Gastrocnemius medialis (tissue), 4 donors: Measurements from ENCODE around the gene PXN. TPM values are rescaled to one million over a fixed set of nuclear protein-coding genes. Genes with fewer than 3 reads are reported as not detected.
A peak's percentile ranks its signal among the peaks of the same experiment; 100 is the strongest.

Source experiments
- ATAC-seq, 2 donors: fragments of 150-250 bp; one replicate each; pipeline ENCODE4 v1.9.1; 2016
- DNase-seq, 2 donors: peaks; one replicate each; pipeline ENCODE4 v3.0.0-alpha.2; 2019
- H3K27ac ChIP-seq, 4 donors: fragments of 200-600 bp; sonication (generic); 1 replicate in 1 of 4; 2 replicates in 3 of 4; pipeline ENCODE4 v1.5.1; 2016 to 2018; ENCODE audit warnings: mild to moderate bottlenecking in 2 of 4, moderate library complexity in 1 of 4
- H3K27me3 ChIP-seq, 3 donors: fragments of 200-600 bp; sonication (generic) in 2 of 3; 1 replicate in 1 of 3; 2 replicates in 2 of 3; pipeline versions ENCODE4 v1.5.1 to v1.6.0; 2016 to 2019; ENCODE audit warnings: mild to moderate bottlenecking in 1 of 3, moderate library complexity in 1 of 3
- H3K36me3 ChIP-seq, 2 donors: fragments of 200-600 bp; sonication (generic) in 1 of 2; one replicate each; pipeline ENCODE4 v1.5.1; 2017 to 2018
- H3K4me1 ChIP-seq, 2 donors: fragments of 200-600 bp; sonication (generic) in 1 of 2; one replicate each; pipeline ENCODE4 v1.5.1; 2016 to 2017; ENCODE audit warnings: mild to moderate bottlenecking in 2 of 2
- H3K4me3 ChIP-seq, 4 donors: fragments of 200-600 bp; sonication (generic) in 3 of 4; 1 replicate in 1 of 4; 2 replicates in 3 of 4; pipeline ENCODE4 v1.5.1; 2016 to 2019; ENCODE audit warnings: mild to moderate bottlenecking in 2 of 4
- H3K9me3 ChIP-seq, 3 donors: fragments of 200-600 bp; sonication (generic) in 2 of 3; 1 replicate in 1 of 3; 2 replicates in 2 of 3; pipeline ENCODE4 v1.5.1; 2016 to 2019
- POLR2A ChIP-seq, 2 donors: fragments of 450-650 bp; IDR thresholded peaks; one replicate each; pipeline ENCODE4 v1.6.1; 2017; ENCODE audit warnings: antibody characterized with exemption in 2 of 2, mild to moderate bottlenecking in 2 of 2, moderate library complexity in 2 of 2
- in situ Hi-C, 4 donors: fragments of 200-750 bp; cut with MboI; loops; one replicate each; pipeline versions ENCODE4 v1.15.0 to v1.8.0; 2017; ENCODE audit warnings: low sequenced_read_pairs in 4 of 4
- intact Hi-C: fragments of 100-400 bp; cut with DNase I; formaldehyde crosslinking; loops from one replicate; pipeline ENCODE4 v1.15.1; 2023; ENCODE audit warnings: low total_unique reads
- total RNA-seq, 4 donors: library from RNA; depleted of rRNA; stranded (reverse); fragments of >200 nt; gene quantifications; one replicate each; pipeline versions ENCODE4 v1.1.0 to v1.2.3, GENCODE V29; 2016
- TF ChIP-seq, protein P1 (sequence below), 5 experiments: fragments of 450-650 bp in 3 of 5; fragments of 200-600 bp in 2 of 5; sonication (generic) in 2 of 5; IDR thresholded peaks in 4 of 5; conservative IDR thresholded peaks in 1 of 5; 1 replicate in 4 of 5; 2 replicates in 1 of 5; pipeline ENCODE4 v1.5.1; 2016 to 2019; ENCODE audit warnings: antibody characterized with exemption in 5 of 5, mild to moderate bottlenecking in 3 of 5, moderate library complexity in 3 of 5

The PXN gene
- total RNA-seq, 4 donors from 2014 or later, result 48.8 to 102 (median 77.9) TPM

DNA sequence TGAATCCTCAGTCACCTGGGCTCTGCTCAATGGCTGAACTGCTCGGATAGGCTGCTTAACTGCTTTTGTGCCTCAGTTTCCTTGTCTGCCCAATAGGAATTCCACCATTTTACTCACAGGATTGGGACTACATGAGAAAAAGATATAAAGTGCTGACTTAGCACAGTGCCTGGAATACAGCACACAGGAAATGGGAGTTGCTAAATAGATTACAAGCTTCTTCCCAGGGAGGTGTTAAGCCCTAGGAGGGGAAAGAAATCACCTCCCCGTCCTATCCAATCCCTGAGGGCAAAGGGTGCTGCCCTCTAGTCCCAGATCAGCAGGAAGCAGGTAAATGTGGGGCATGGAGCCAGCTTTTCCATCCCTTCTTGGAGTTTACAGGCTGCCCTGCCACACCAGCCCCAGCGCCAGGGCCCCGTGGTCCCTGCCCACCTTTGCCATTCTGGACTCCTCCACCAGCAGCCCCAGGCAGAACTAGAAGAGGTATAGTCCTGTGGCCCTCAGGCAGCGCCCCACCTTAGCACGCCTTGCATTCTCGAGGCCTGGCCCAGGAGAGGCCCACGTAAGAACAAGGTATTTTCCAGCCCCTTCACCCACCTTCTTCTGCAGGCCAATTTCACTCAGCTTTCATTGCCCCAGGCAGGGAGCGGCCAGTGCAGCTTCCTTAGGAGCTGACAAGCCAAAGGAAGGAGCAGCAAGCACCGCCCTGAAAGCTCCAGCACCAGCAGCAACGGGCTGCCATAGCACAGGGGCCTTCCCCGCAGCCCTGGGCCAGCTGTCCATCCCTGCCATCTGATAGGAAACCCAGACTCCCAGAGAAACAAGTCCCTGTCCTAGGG lies 35.8 kb downstream of the PXN start:
- in situ Hi-C loops, result loop anchor here (5.0 kb wide), 2 partner anchors 33 to 38 kb away; partner anchors contain the start of gene PXN (in 2 of the 4)
- TF ChIP-seq, protein P1, sequence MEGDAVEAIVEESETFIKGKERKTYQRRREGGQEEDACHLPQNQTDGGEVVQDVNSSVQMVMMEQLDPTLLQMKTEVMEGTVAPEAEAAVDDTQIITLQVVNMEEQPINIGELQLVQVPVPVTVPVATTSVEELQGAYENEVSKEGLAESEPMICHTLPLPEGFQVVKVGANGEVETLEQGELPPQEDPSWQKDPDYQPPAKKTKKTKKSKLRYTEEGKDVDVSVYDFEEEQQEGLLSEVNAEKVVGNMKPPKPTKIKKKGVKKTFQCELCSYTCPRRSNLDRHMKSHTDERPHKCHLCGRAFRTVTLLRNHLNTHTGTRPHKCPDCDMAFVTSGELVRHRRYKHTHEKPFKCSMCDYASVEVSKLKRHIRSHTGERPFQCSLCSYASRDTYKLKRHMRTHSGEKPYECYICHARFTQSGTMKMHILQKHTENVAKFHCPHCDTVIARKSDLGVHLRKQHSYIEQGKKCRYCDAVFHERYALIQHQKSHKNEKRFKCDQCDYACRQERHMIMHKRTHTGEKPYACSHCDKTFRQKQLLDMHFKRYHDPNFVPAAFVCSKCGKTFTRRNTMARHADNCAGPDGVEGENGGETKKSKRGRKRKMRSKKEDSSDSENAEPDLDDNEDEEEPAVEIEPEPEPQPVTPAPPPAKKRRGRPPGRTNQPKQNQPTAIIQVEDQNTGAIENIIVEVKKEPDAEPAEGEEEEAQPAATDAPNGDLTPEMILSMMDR (IDR thresholded peaks at IDR 0.05 in 4 of 5, conservative IDR thresholded peaks at IDR 0.05 in 1 of 5), result no peak
- TF ChIP-seq POLR2A (IDR thresholded peaks at IDR 0.05), result no peak
- Histone ChIP-seq H3K4me3 (peak overlapping the region; percentile 25 to 29 (median 26)), H3K36me3 (no peaks in the 10 kb centered on the region), H3K4me1 (peaks cover 93% of the 10 kb centered on the region in 2 donors), H3K27me3 (no peaks in the 10 kb centered on the region), H3K9me3 (no peaks in the 10 kb centered on the region), H3K27ac (peak overlapping the region; percentile 97 to 99 (median 98))
- DNase-seq, result peak in 1 of 2 donors; percentile 53
- intact Hi-C loops, result loop anchor here (1.0 to 2.0 kb wide), 2 partner anchors 29 to 62 kb away; partner anchors contain the start of genes RNU4-2 and RPLP0
- peak; percentile 2 to 4 for ATAC-seq

DNA sequence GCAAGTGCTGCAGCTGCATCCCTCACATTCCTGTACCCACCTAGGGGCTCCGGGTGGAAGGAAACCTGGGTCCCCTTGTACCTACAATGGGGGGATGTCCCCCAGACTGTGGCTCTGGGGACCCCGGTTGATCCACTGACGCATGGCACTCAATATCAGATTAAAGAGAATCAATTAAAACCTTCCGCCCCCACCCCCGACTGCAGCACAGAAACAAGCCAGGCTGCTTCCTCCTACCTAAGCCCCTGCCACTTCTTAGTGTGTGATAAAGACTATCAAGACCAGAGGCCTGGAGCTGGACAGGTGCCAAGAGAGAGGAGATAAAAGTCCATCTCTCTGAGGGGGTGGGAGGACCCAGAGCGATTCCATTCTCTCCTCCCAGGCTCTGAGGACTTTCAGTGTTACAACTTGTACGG lies 36.5 kb downstream of the PXN start:
- peak overlapping the region; percentile 97 to 99 (median 98) for H3K27ac ChIP-seq
- peaks cover 0 to under 1% of the 10 kb centered on the region in 2 donors for H3K36me3 ChIP-seq
- TF ChIP-seq, protein P1 (IDR thresholded peaks at IDR 0.05 in 4 of 5, conservative IDR thresholded peaks at IDR 0.05 in 1 of 5), result no peak
- TF ChIP-seq POLR2A (IDR thresholded peaks at IDR 0.05), result no peak
- ATAC-seq, result no peak
- H3K4me3 ChIP-seq, result peak overlapping the region in 3 of 4 donors; percentile 6 to 27 (median 10)
- intact Hi-C loops (loop anchor here (2.0 kb wide), 1 partner anchor 28 kb away; the partner anchor contains the start of gene RPLP0), in situ Hi-C loops (loop anchor here (5.0 kb wide), 2 partner anchors 33 to 38 kb away; partner anchors contain the start of gene PXN (in 2 of the 4))
- DNase-seq, result peak in 1 of 2 donors; percentile 49
- H3K4me1 ChIP-seq, result peaks cover 87 to 92% of the 10 kb centered on the region in 2 donors
- no peaks in the 10 kb centered on the region for H3K27me3 ChIP-seq
- no peaks in the 10 kb centered on the region for H3K9me3 ChIP-seq

DNA sequence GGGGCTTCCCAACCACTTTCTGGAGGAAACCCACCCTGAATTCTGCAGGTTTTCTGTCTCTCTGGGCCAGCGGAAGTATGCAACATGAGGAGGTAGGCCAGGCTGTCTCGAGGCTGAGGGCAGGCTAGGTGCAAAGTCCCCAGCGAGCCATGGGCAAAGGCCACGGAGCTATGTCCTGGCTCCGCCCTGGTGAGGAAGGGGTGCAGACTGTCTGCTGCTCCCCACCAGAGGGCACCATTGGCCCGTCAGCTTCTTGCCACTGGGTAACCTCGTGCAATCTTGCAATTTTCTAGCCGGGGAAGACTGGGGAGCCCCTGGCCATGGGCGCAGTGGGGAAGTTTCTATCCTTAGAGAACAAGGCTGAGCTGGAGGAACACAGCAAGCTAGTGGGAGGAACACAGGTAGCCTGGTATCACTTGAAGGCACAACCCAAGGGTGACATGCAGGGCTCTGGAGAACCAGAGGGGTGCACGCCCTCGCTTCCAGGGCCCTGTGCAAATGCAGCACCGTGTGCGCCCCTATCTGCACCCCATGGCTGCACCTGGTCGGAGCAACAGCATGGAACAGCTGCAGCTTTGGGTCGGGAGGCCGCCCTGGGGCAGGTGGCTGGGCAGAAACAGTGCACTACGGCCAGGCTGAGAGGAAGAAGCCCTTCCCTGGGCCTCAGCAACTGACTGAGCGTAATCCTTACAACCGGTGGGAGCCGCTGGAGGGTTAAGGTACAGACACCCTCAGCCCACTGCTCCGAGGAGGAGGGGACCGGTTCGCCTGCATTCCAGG lies 37.0 kb downstream of the PXN start:
- intact Hi-C loops, result loop anchor here (1.0 to 2.0 kb wide), 2 partner anchors 28 to 37 kb away; partner anchors contain the start of genes PXN and RPLP0
- H3K27me3 ChIP-seq, result no peaks in the 10 kb centered on the region
- DNase-seq (peak; percentile 71 to 87), ATAC-seq (peak; percentile 30 to 48)
- H3K36me3 ChIP-seq, result peaks cover 0 to 7% of the 10 kb centered on the region in 2 donors
- no peak for TF ChIP-seq POLR2A (IDR thresholded peaks at IDR 0.05)
- TF ChIP-seq, protein P1 (IDR thresholded peaks at IDR 0.05 in 4 of 5, conservative IDR thresholded peaks at IDR 0.05 in 1 of 5), result peak; percentile 97 to 99 (median 98)
- H3K4me1 ChIP-seq, result peaks cover 81 to 86% of the 10 kb centered on the region in 2 donors
- no peaks in the 10 kb centered on the region for H3K9me3 ChIP-seq
- H3K4me3 ChIP-seq, result peak overlapping the region in 3 of 4 donors; percentile 6 to 27 (median 10)
- H3K27ac ChIP-seq, result peak overlapping the region; percentile 97 to 99 (median 98)
- in situ Hi-C loops, result loop anchor here (5.0 kb wide), 2 partner anchors 34 to 39 kb away; partner anchors contain the start of gene PXN (in 2 of the 4)

DNA sequence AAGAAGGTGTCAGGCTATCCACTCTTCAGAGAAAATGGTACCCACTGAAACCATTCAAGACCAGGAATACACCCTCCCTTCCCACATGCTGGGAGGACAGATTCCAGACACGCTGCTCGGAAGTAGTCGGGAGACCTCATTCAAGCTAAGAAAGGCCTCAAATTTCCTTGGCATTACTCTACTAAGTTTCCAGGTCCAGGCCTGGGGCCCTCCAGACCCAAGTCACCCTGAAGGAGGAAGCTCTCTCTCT lies 37.6 kb downstream of the PXN start:
- intact Hi-C loops, result loop anchor here (1.0 to 2.0 kb wide), 2 partner anchors 27 to 37 kb away; partner anchors contain the start of genes PXN and RPLP0
- H3K4me3 ChIP-seq, result peak overlapping the region in 1 of 4 donors; percentile 27
- no peak for DNase-seq
- peaks cover 0 to 12% of the 10 kb centered on the region in 2 donors for H3K36me3 ChIP-seq
- in situ Hi-C loops, result loop anchor here (5.0 kb wide), 2 partner anchors 34 to 39 kb away; partner anchors contain the start of gene PXN (in 2 of the 4)
- no peak for TF ChIP-seq POLR2A (IDR thresholded peaks at IDR 0.05)
- TF ChIP-seq, protein P1 (IDR thresholded peaks at IDR 0.05 in 4 of 5, conservative IDR thresholded peaks at IDR 0.05 in 1 of 5), result no peak
- H3K27ac ChIP-seq, result peak overlapping the region; percentile 97 to 99 (median 98)
- H3K9me3 ChIP-seq, result no peaks in the 10 kb centered on the region
- H3K4me1 ChIP-seq, result peaks cover 76 to 81% of the 10 kb centered on the region in 2 donors
- no peaks in the 10 kb centered on the region for H3K27me3 ChIP-seq
- no peak for ATAC-seq
